Measurements from ENCODE around the gene ACLY.

Gene ACLY

GRCh38 chr17:41891135-41892020 lies 27.4 kb downstream of the ACLY start:
- no peak for TF ChIP-seq SPI1 (IDR thresholded peaks at IDR 0.05; ENCODE audit: borderline replicate concordance, low read depth)
- no peak for TF ChIP-seq GABPA (IDR thresholded peaks at IDR 0.05; ENCODE audit: low read depth)
- TF ChIP-seq, protein P1, sequence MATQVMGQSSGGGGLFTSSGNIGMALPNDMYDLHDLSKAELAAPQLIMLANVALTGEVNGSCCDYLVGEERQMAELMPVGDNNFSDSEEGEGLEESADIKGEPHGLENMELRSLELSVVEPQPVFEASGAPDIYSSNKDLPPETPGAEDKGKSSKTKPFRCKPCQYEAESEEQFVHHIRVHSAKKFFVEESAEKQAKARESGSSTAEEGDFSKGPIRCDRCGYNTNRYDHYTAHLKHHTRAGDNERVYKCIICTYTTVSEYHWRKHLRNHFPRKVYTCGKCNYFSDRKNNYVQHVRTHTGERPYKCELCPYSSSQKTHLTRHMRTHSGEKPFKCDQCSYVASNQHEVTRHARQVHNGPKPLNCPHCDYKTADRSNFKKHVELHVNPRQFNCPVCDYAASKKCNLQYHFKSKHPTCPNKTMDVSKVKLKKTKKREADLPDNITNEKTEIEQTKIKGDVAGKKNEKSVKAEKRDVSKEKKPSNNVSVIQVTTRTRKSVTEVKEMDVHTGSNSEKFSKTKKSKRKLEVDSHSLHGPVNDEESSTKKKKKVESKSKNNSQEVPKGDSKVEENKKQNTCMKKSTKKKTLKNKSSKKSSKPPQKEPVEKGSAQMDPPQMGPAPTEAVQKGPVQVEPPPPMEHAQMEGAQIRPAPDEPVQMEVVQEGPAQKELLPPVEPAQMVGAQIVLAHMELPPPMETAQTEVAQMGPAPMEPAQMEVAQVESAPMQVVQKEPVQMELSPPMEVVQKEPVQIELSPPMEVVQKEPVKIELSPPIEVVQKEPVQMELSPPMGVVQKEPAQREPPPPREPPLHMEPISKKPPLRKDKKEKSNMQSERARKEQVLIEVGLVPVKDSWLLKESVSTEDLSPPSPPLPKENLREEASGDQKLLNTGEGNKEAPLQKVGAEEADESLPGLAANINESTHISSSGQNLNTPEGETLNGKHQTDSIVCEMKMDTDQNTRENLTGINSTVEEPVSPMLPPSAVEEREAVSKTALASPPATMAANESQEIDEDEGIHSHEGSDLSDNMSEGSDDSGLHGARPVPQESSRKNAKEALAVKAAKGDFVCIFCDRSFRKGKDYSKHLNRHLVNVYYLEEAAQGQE (IDR thresholded peaks at IDR 0.05; ENCODE audit: insufficient replicate concordance, low read depth): no peak
- TF ChIP-seq CTCF (IDR thresholded peaks at IDR 0.05; ENCODE audit: insufficient read depth, low read length): no peak
- TF ChIP-seq POLR2AphosphoS5 (IDR thresholded peaks at IDR 0.05; ENCODE audit: low read depth): no peak
- Histone ChIP-seq H3K27me3 (ENCODE audit: insufficient read depth, poor library complexity, severe bottlenecking) (no peaks in the 10 kb centered on the region), H3K4me3 (replicated peaks; ENCODE audit: insufficient read depth, low read length) (no peak overlapping the region), H3K27ac (replicated peaks) (no peak overlapping the region)
- no peak for DNase-seq (ENCODE audit: low read depth in 1 of 2, low spot score in 1 of 2)

- DNase-seq (ENCODE audit: low read depth in 1 of 2, low spot score in 1 of 2): no peak
- H3K27me3 ChIP-seq (ENCODE audit: insufficient read depth, poor library complexity, severe bottlenecking): no peaks in the 10 kb centered on the region
- no peak overlapping the region for H3K27ac ChIP-seq (replicated peaks)
- no peak overlapping the region for H3K4me3 ChIP-seq (replicated peaks; ENCODE audit: insufficient read depth, low read length)
- TF ChIP-seq POLR2AphosphoS5 (IDR thresholded peaks at IDR 0.05; ENCODE audit: low read depth) (no peak), CTCF (IDR thresholded peaks at IDR 0.05; ENCODE audit: insufficient read depth, low read length) (no peak), GABPA (IDR thresholded peaks at IDR 0.05; ENCODE audit: low read depth) (no peak), SPI1 (IDR thresholded peaks at IDR 0.05; ENCODE audit: borderline replicate concordance, low read depth) (no peak)
- TF ChIP-seq, protein P1 (IDR thresholded peaks at IDR 0.05; ENCODE audit: insufficient replicate concordance, low read depth): no peak
Measured at GRCh38 chr17:41888332-41888965, 30.3 kb downstream of the ACLY start.

DNA sequence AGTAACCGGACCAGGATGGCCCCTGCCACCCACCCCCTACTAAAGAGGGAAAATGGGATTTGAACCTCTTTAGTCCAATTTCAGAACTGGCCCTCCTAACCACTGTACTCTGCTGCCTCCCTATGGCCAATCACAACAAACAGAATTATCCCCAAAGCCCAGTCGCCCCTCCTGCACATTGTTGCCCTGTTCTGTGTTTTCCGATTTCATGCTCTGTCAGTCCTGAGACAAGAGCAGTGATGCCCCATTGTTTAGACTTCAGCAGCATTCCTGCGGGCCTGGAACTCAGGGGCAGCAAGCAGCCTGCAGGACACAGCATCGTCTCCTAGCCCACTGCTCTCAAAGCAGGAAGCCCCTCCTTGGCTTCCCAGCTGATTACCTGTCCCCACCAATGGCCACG lies 33.0 kb downstream of the ACLY start:
- H3K27me3 ChIP-seq (ENCODE audit: insufficient read depth, poor library complexity, severe bottlenecking): no peaks in the 10 kb centered on the region
- DNase-seq (ENCODE audit: low read depth in 1 of 2, low spot score in 1 of 2): no peak
- no peak overlapping the region for H3K4me3 ChIP-seq (replicated peaks; ENCODE audit: insufficient read depth, low read length)
- H3K27ac ChIP-seq (replicated peaks): no peak overlapping the region
- TF ChIP-seq, protein P1 (IDR thresholded peaks at IDR 0.05; ENCODE audit: insufficient replicate concordance, low read depth): no peak
- TF ChIP-seq SPI1 (IDR thresholded peaks at IDR 0.05; ENCODE audit: borderline replicate concordance, low read depth): no peak
- TF ChIP-seq CTCF (IDR thresholded peaks at IDR 0.05; ENCODE audit: insufficient read depth, low read length): no peak
- no peak for TF ChIP-seq GABPA (IDR thresholded peaks at IDR 0.05; ENCODE audit: low read depth)
- no peak for TF ChIP-seq POLR2AphosphoS5 (IDR thresholded peaks at IDR 0.05; ENCODE audit: low read depth)
